AG04449 (cell line): ENCODE results near the gene DLL3.

ENCODE experiments used
- CTCF ChIA-PET: fragments of 350-600 bp; formaldehyde crosslinking; extraction: SDS; loops from one replicate; lab custom pipeline; 2021; ENCODE audit warnings: antibody characterized with exemption; lab: Yijun Ruan, JAX
- POLR2A ChIA-PET: fragments of 400-600, 350-600 bp; formaldehyde crosslinking; extraction: SDS; loops from one replicate; lab custom pipeline; 2020; ENCODE audit warnings: antibody characterized with exemption, inconsistent platforms; lab: Yijun Ruan, JAX
- DNase-seq: peaks from one replicate; pipeline ENCODE4 v3.0.0-alpha.2; 2010; ENCODE audit warnings: low read depth, low spot score
- H3K4me3 ChIP-seq: 2 replicates; pipeline ENCODE4 v1.5.1; 2011; ENCODE audit warnings: low read depth, mild to moderate bottlenecking, control low read depth, low read length
- CTCF ChIP-seq: IDR thresholded peaks from one replicate; pipeline ENCODE4 v1.5.1; 2011; ENCODE audit warnings: mild to moderate bottlenecking, moderate library complexity, low read length, control low read depth, inconsistent platforms; ENCODE audit not compliant: insufficient read depth; ENCODE audit errors: missing control alignments

The DLL3 gene

GRCh38 chr19:39501340-39501739 is 2.6 kb downstream of the DLL3 start:
- DNase-seq, result no peak
- ChIA-PET POLR2A (no interaction called here), CTCF (interaction anchor here (1.0 to 7.6 kb wide), 3 partner anchors 11 to 32 kb away, joined by 3 to 45 read pairs (median 3); partner anchors contain the start of gene EID2B)
- no peak overlapping the region for H3K4me3 ChIP-seq
- TF ChIP-seq CTCF, result no peak

- no peak overlapping the region for H3K4me3 ChIP-seq
- POLR2A ChIA-PET, result no interaction called here
- DNase-seq, result no peak
- CTCF ChIA-PET, result interaction anchor here (0.9 to 2.1 kb wide), 22 partner anchors 10 to 120 kb away, joined by 3 to 15 read pairs (median 5); partner anchors contain the start of genes EID2B, RPS16 and SELENOV
- TF ChIP-seq CTCF, result peak; percentile 72
Observed at GRCh38 chr19:39502640-39503417, 4.1 kb downstream of the DLL3 start.

- CTCF ChIA-PET, result interaction anchor here (1.2 to 1.9 kb wide), 2 partner anchors 9 to 32 kb away, joined by 4 to 6 read pairs; no protein-coding TSS in a partner anchor
- POLR2A ChIA-PET, result interaction anchor here (0.6 kb wide), 1 partner anchor 21 kb away, joined by 3 read pairs; no protein-coding TSS in a partner anchor
- no peak for TF ChIP-seq CTCF
Observed at GRCh38 chr19:39506598-39506943, 7.8 kb downstream of the DLL3 start.

GRCh38 chr19:39506944-39507714 is 8.4 kb downstream of the DLL3 start:
- POLR2A ChIA-PET, result interaction anchor here (0.6 kb wide), 1 partner anchor 72 kb away, joined by 4 read pairs; the partner anchor contains the start of gene RPS16
- no peak for DNase-seq
- CTCF ChIA-PET, result interaction anchor here (0.9 to 1.9 kb wide), 5 partner anchors 9 to 33 kb away, joined by 3 to 6 read pairs (median 4); no protein-coding TSS in a partner anchor
- no peak for TF ChIP-seq CTCF
- H3K4me3 ChIP-seq, result peak overlapping the region; percentile 65

More at GRCh38 chr19:39506598-39506943, 7.8 kb downstream of the DLL3 start:
- no peak for DNase-seq
- H3K4me3 ChIP-seq, result peak overlapping the region; percentile 65

GRCh38 chr19:39507715-39508364 is 9.1 kb downstream of the DLL3 start:
- POLR2A ChIA-PET, result interaction anchor here (0.6 kb wide), 1 partner anchor 72 kb away, joined by 4 read pairs; the partner anchor contains the start of gene RPS16
- no peak for DNase-seq
- CTCF ChIA-PET, result interaction anchor here (0.9 to 1.9 kb wide), 5 partner anchors 10 to 34 kb away, joined by 3 to 6 read pairs (median 4); no protein-coding TSS in a partner anchor
- peak overlapping the region; percentile 65 for H3K4me3 ChIP-seq
- no peak for TF ChIP-seq CTCF
